Measurements from ENCODE around the gene NFAT5.

- no peak for TF ChIP-seq ELK1 (IDR thresholded peaks at IDR 0.05; ENCODE audit: low read depth, low read length)
- TF ChIP-seq EP300 (IDR thresholded peaks at IDR 0.05), result no peak
- no peak for TF ChIP-seq CHD4 (IDR thresholded peaks at IDR 0.05; ENCODE audit: borderline replicate concordance)
- TF ChIP-seq POLR2AphosphoS2 (conservative IDR thresholded peaks at IDR 0.05; ENCODE audit: low read length), result no peak
- no peak for TF ChIP-seq CTCF (IDR thresholded peaks at IDR 0.05)
- no peak for TF ChIP-seq HEYL (CRISPR knock-in tag; IDR thresholded peaks at IDR 0.05)
Observed at GRCh38 chr16:69590590-69590989, 24.8 kb downstream of the NFAT5 start.
